GM18505 (cell line): ENCODE data around the gene ABLIM1.
A peak's percentile ranks its signal among the peaks of the same experiment; 100 is the strongest.

Experiments
- ATAC-seq: cut with Tn5 transposase; IDR thresholded peaks from one replicate; pipeline ENCODE4 v1.9.1; 2021; ENCODE audit not compliant: unreplicated experiment
- POLR2A ChIP-seq: IDR thresholded peaks from 4 replicates; pipeline ENCODE4 v1.6.1; 2011; ENCODE audit warnings: borderline replicate concordance; ENCODE audit not compliant: insufficient read depth, insufficient read length; ENCODE audit errors: extremely low read depth

The ABLIM1 gene

DNA sequence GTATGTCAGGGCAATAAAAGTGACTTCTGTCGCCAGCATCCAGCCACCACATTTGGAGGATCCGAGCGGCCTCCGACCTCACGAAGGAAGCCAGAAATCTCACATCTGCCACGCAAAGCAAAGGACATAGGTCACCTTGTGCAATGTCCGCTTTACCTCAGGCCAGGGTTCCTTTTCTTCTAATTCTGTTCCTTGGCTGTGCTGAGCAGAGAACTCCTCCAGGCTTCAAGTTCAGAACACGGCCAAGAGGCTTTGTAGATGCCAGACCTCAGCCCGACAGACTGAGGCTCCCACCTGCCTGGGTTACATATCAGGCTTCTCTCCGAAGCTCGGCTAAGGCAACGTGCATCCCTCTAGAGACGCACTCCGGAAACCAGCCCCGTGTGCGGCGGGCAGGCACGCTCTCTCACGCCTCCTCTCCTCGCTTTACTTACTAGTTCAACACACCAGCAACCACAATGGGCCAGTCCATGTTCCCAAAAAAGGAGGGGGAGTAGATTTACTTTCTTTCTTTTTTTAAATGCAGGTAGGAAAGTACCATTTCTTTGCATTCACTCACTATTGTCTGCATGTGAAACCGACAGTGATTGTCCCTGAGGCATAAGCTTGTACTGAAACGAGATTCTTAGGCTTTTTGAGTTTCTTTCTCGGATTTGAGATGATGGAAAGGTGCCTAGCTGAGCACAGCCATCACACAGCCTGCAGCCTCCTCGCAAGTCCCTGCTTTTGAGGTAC is 131.4 kb downstream of the ABLIM1 start:
- peak; percentile 97 for ATAC-seq
- TF ChIP-seq POLR2A: peak; percentile 78

- ATAC-seq: peak; percentile 32
- TF ChIP-seq POLR2A: no peak
These were observed 132.0 kb downstream of the ABLIM1 start for GRCh38 chr10:114526126-114526503.

GRCh38 chr10:114525368-114525949 is 132.6 kb downstream of the ABLIM1 start:
- ATAC-seq: no peak
- no peak for TF ChIP-seq POLR2A

GRCh38 chr10:114523876-114524275 is 134.2 kb downstream of the ABLIM1 start:
- TF ChIP-seq POLR2A: no peak
- no peak for ATAC-seq

DNA sequence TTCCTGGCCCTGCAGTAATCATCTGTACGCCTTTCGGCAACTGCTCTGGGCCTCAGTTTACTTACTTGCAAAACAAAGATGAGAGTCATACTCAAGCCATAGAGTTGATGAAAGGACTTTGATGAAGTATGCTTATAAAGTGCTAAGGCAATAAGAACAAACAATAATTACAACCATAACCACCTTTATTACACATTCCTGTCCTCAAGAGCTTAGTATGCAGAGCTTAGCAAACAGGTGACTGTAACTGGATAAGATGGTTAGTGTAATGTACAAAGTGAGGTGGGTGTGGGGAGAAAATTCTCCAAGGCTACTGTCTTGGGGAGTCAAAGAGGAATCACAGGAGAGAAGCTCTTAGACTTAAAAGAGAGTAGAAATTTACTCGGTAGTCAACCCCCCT is 136.8 kb downstream of the ABLIM1 start:
- no peak for ATAC-seq
- TF ChIP-seq POLR2A: no peak

- ATAC-seq: no peak
- no peak for TF ChIP-seq POLR2A
These were observed 137.6 kb downstream of the ABLIM1 start for GRCh38 chr10:114520453-114520852.

- ATAC-seq: no peak
These were observed 138.2 kb downstream of the ABLIM1 start for GRCh38 chr10:114519756-114520293.

GRCh38 chr10:114519306-114519669 is 138.8 kb downstream of the ABLIM1 start:
- ATAC-seq: no peak
- TF ChIP-seq POLR2A: no peak

More at GRCh38 chr10:114519756-114520293, 138.2 kb downstream of the ABLIM1 start:
- no peak for TF ChIP-seq POLR2A

- no peak for ATAC-seq
- no peak for TF ChIP-seq POLR2A
These were observed 139.4 kb downstream of the ABLIM1 start for GRCh38 chr10:114518401-114519305.

GRCh38 chr10:114517368-114518250 is 140.5 kb downstream of the ABLIM1 start:
- no peak for ATAC-seq
- no peak for TF ChIP-seq POLR2A

DNA sequence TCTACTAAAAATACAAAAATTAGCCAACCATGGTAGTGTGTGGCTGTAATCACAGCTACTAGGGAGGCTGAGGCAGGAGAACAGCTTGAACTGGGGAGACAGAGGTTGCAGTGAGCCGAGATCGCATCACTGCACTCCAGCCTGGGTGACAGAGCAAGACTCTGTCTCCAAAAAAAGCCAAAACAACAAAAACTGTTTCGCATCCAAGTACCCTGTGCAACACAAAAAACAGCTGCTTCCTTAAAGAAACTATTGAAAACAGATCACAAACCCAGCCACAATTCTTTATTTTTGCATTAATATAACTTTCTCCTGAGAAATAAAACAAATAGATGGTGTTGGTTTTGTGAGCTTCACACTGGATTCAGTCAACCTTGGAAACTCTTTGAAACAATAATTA is 141.7 kb downstream of the ABLIM1 start:
- TF ChIP-seq POLR2A: no peak
- ATAC-seq: no peak

GRCh38 chr10:114515298-114515914 is 142.7 kb downstream of the ABLIM1 start:
- no peak for ATAC-seq
- TF ChIP-seq POLR2A: no peak
